Hematopoietic multipotent progenitor cell treated with erythropoietin and hydrocortisone succinate and interleukin-3 and kit ligand, for 15 days (in vitro differentiated cells): ENCODE measurements around the gene NFIA.
A peak's percentile ranks its signal among the peaks of the same experiment; 100 is the strongest.

Experiments used
- DNase-seq: peaks from one replicate; pipeline ENCODE4 v3.0.0-alpha.2; 2015; ENCODE audit warnings: low spot score

The NFIA gene

DNA sequence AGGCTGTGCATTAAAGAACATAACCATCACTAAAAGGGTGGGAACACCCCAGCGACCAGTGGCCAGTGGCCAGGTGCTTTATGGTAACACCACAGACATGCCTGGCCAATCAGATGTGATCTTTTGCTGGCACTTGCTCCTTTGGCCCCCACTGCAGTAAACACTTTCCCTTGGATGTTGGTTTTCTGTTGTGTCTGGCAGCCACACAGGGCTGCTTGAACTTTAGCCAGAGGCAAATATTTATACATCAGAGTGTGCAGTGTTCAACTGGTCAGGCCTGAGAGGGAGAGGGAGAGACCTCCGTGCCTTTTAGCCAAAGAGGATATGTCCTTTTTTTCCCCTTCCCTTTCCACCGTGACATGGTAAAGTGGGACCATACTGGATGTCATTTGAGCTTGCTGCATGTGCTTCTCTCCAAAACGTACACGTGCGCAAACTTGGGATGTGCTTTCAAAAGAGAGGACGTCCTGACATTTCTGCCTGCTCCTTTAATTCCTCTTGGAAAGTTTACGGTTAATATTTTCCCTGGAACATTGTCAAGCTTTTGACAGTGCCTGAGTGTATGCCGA is 101.2 kb downstream of the NFIA start:
- DNase-seq = no peak

GRCh38 chr1:61184040-61184713 is 101.8 kb downstream of the NFIA start:
- DNase-seq = peak; percentile 86

GRCh38 chr1:61184714-61185106 is 102.3 kb downstream of the NFIA start:
- no peak for DNase-seq

GRCh38 chr1:61186753-61187152 is 104.4 kb downstream of the NFIA start:
- DNase-seq = no peak

DNA sequence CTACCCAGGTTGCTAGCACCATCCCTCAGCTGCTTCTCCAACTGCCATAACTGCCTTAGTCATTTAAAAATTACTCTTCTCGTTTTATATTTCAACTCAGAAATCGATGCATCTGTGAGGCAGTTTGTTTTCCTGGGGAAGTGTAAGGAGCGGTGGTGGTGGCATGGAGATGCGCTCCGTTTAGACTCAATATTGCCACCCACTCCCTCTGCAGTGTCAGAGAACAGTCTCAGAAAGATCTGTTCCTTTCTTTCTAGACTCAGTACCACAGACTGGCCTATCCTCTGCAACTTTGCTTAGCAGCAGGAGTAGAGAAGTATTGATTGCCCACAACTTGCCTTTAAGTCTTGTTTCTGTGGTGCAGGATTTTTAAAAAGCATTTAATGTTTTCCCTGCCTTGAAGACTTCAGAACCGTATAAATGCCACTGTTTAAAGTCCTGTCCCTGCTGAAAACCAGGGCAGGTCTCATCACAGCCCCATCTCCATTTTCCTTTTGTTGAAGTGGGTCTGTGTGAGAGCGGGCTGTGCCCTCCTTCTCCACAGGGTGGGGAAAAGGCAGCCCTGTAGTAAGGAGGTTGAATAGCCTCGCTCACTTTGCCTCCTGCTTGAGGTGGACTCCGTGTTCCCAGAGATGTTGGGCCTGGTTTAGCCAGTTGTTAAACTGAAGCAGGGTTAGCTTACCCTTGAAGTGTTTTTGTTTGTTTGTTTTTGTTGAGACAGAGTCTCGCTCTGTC is 105.2 kb downstream of the NFIA start:
- DNase-seq = no peak

- DNase-seq = no peak
Measured at GRCh38 chr1:61190153-61190552, 107.8 kb downstream of the NFIA start.

DNA sequence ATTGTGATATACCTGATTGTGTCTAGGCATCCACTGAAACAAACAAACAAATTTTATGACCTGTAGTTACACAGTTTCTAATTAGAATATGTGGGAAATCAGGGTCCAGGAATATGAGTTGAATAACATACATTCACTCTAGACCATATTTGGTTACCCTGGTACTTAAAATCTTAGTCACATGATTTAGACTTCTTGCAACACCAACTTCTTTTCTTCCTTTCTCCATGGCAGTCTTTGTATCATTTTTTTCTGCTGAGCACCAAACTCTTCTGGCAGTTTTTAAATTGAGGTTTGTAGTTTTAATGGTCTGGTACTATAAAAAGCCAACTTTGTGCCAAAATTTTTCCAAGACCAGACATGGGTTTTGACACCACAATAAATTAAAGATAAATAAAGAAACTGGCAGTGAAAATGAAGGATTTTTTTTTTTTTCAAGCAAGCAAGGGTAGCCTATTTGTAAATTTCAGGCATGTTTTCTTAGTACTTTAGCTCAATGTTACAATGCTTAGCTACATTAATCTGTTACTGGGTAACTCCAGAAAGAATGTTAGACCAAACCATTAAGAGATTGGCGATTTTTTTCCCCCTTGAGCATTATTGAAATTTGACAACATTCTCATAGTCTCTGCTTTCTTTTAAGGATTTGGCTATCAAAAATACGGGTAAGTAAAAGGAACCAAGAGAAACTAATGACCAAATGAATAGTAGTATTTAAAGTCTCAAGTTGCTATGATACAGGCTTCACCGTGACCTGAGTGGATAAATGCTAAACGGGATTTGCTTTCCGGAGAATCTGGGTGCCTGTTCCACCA is 108.5 kb downstream of the NFIA start:
- no peak for DNase-seq

GRCh38 chr1:61191433-61191720 is 109.0 kb downstream of the NFIA start:
- no peak for DNase-seq

- DNase-seq = peak; percentile 76
Measured at GRCh38 chr1:61192663-61193330, 110.4 kb downstream of the NFIA start.

- DNase-seq = no peak
Measured at GRCh38 chr1:61193808-61194207, 111.4 kb downstream of the NFIA start.

DNA sequence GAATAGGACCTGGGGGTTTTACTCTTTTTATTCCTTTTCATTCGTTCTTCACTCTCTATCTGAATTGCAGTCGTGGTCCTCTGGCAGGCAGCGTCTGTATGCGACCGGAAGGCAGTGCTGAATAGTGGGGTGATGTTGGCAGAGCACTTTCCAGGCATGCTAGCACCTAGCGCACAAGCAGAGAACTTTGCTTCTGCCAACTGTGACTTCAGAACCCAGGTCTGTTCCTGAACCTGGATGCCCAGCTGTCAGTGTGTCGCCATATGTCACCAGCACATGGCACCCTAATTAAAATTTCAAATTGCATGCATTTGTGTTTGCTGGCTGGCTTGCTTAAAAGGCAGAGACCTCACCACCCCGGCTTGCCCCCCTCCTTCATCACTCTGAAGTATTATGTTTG is 116.2 kb downstream of the NFIA start:
- no peak for DNase-seq

DNA sequence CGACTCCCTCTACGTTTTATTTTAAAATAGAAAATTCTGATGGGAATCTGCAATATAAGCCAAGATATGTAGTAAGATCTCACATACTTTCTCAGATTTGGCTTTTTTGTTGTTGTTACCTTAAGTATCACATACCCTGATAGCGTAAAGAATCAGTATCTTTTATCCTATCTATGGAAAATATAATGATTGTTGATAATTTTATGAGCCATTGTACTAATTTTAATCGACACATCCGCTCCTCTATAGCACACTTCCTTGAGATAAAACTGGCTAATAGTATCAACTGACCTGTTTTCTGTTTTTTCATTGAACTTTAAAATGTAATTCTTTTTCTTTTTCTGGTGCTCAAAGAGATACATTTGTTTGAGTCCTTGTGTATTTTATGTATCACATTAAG is 118.7 kb downstream of the NFIA start:
- no peak for DNase-seq

- no peak for DNase-seq
Measured at GRCh38 chr1:61202854-61203598, 120.7 kb downstream of the NFIA start.

GRCh38 chr1:61204528-61204927 is 122.2 kb downstream of the NFIA start:
- no peak for DNase-seq

DNA sequence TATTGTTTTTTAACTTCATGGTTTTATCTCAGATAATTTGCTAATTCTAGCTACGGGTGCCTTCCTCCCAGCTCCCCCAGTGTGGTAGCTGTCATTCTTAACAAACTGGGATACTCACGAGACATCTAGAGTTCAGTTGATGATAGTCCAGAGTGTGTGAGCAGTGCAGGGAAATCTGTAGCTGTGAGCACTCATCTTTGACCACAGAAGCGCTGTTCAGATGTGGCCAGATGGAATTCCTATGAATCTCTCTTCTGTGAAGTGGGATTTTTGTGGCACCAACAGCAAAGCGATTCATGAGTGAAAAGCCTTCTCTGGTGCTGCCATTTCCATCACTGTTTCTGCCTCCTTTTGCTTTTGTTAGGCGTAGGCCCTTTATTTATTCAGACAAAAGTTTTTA is 125.1 kb downstream of the NFIA start:
- no peak for DNase-seq

DNA sequence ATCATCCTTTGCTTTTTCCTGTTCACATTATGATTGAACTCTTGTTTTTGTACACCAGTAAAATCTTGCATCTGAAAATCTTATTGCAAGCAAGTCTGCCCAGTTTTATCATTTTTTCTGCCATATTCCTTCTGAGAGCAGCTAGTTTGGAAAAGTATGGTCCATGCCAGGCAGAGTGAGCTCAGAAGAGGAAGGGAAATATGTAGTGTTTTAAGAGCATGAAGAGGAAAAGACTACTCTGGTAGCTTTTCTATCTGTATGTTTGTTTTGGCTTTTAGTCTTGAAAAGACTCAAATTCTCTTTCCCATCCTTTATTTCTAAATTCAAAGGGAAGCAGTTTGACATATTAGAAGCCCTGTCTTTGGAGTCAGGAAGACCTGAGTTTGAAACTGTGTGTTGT is 125.8 kb downstream of the NFIA start:
- DNase-seq = no peak

- DNase-seq = no peak
Measured at GRCh38 chr1:61208831-61209230, 126.5 kb downstream of the NFIA start.

GRCh38 chr1:61210435-61211154 is 128.2 kb downstream of the NFIA start:
- DNase-seq = no peak

- no peak for DNase-seq
Measured at GRCh38 chr1:61213245-61214011, 131.1 kb downstream of the NFIA start.

GRCh38 chr1:61215119-61215518 is 132.8 kb downstream of the NFIA start:
- DNase-seq = no peak
